ENCODE results near the gene TOE1.

DNA sequence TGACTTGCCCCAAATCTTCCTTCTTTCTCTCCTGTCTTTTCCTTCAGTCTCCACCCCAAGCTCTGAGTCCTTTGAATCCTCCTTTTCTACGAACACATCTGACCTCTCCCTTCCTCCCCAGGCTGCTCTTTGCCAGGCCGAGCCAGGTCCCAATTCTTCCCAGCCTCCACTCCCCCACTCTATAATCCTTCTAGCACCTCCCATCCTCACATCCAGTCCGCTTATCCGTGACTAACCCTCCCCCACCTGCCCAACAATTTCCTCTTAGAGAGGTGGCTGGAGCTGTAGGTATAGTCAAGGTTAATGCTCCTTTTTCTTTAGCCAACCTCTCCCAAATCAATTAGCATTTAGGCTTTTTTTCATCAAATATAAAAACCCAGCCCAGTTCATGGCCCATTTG lies 22.8 kb upstream of the TOE1 start:
- TF ChIP-seq, protein P1, sequence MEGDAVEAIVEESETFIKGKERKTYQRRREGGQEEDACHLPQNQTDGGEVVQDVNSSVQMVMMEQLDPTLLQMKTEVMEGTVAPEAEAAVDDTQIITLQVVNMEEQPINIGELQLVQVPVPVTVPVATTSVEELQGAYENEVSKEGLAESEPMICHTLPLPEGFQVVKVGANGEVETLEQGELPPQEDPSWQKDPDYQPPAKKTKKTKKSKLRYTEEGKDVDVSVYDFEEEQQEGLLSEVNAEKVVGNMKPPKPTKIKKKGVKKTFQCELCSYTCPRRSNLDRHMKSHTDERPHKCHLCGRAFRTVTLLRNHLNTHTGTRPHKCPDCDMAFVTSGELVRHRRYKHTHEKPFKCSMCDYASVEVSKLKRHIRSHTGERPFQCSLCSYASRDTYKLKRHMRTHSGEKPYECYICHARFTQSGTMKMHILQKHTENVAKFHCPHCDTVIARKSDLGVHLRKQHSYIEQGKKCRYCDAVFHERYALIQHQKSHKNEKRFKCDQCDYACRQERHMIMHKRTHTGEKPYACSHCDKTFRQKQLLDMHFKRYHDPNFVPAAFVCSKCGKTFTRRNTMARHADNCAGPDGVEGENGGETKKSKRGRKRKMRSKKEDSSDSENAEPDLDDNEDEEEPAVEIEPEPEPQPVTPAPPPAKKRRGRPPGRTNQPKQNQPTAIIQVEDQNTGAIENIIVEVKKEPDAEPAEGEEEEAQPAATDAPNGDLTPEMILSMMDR (conservative IDR thresholded peaks at IDR 0.05 in 1 of 2, IDR thresholded peaks at IDR 0.05 in 1 of 2; ENCODE audit: low read depth in 1 of 2, low read length in 2 of 2): no peak
- TF ChIP-seq EZH2 (IDR thresholded peaks at IDR 0.05; ENCODE audit: low read length, missing control alignments): no peak
